Neural progenitor cell (in vitro differentiated cells): ENCODE data around the gene ST6GALNAC2. TPM values are rescaled to one million over a fixed set of nuclear protein-coding genes. Genes with fewer than 3 reads are reported as not detected.
A peak's percentile ranks its signal among the peaks of the same experiment; 100 is the strongest.

ENCODE experiments used
- DNase-seq: peaks from one replicate; pipeline ENCODE4 v3.0.0-alpha.2; 2016; ENCODE audit warnings: low spot score
- H2AFZ ChIP-seq: fragments of 200-600 bp; sonication (generic); replicated peaks from 2 replicates; pipeline ENCODE4 v1.6.1; 2016; ENCODE audit warnings: antibody characterized with exemption
- H3F3A ChIP-seq: fragments of 200-600 bp; sonication (generic); 2 replicates; pipeline ENCODE4 v1.6.1; 2016; ENCODE audit warnings: antibody characterized with exemption, low read depth
- H3K27ac ChIP-seq: fragments of 200-600 bp; sonication (generic); 2 replicates; pipeline ENCODE4 v1.5.1; 2016; ENCODE audit warnings: mild to moderate bottlenecking
- H3K27me3 ChIP-seq: fragments of 200-600 bp; sonication (generic); 2 replicates; pipeline ENCODE4 v1.6.1; 2016; ENCODE audit warnings: mild to moderate bottlenecking, moderate library complexity
- H3K36me3 ChIP-seq: fragments of 200-600 bp; sonication (generic); 2 replicates; pipeline ENCODE4 v1.5.1; 2016
- H3K4me1 ChIP-seq: fragments of 200-600 bp; sonication (generic); 2 replicates; pipeline ENCODE4 v1.6.1; 2016; ENCODE audit warnings: mixed run types
- H3K4me2 ChIP-seq: fragments of 200-600 bp; sonication (generic); 2 replicates; pipeline ENCODE4 v1.6.1; 2016
- H3K4me3 ChIP-seq: fragments of 200-600 bp; sonication (generic); 2 replicates; pipeline ENCODE4 v1.5.1; 2016
- H3K79me2 ChIP-seq: fragments of 200-600 bp; sonication (generic); 2 replicates; pipeline ENCODE4 v1.6.1; 2016; ENCODE audit warnings: low read depth
- H3K9ac ChIP-seq: fragments of 200-600 bp; sonication (generic); 2 replicates; pipeline ENCODE4 v1.6.1; 2016
- H3K9me3 ChIP-seq: fragments of 200-600 bp; sonication (generic); 2 replicates; pipeline ENCODE4 v1.5.1; 2016; ENCODE audit warnings: low read depth
- H4K20me1 ChIP-seq: fragments of 200-600 bp; sonication (generic); 2 replicates; pipeline ENCODE4 v1.6.1; 2016; ENCODE audit warnings: low read depth
- H3K27ac Mint-ChIP-seq: 3 replicates; pipeline ENCODE4 v1.8.0; 2021; ENCODE audit warnings: mixed read lengths
- H3K27me3 Mint-ChIP-seq: 2 replicates; pipeline ENCODE4 v1.8.0; 2022; ENCODE audit warnings: low read depth, mild to moderate bottlenecking, inconsistent platforms, moderate library complexity, mixed read lengths; ENCODE audit not compliant: insufficient read depth
- H3K36me3 Mint-ChIP-seq: 3 replicates; pipeline ENCODE4 v1.8.0; 2021; ENCODE audit warnings: mixed read lengths
- H3K4me1 Mint-ChIP-seq: 3 replicates; pipeline ENCODE4 v1.8.0; 2021; ENCODE audit warnings: mixed read lengths
- H3K4me3 Mint-ChIP-seq: 3 replicates; pipeline ENCODE4 v1.8.0; 2021; ENCODE audit warnings: mild to moderate bottlenecking, moderate library complexity, mixed read lengths
- H3K9me3 Mint-ChIP-seq: 3 replicates; pipeline ENCODE4 v1.8.0; 2020; ENCODE audit warnings: mixed read lengths
- CTCF ChIP-seq: fragments of 200-600 bp; sonication (generic); IDR thresholded peaks from 2 replicates; pipeline ENCODE4 v1.5.1; 2017; ENCODE audit warnings: antibody characterized with exemption, mild to moderate bottlenecking
- EZH2 ChIP-seq: fragments of 200-600 bp; sonication (generic); IDR thresholded peaks from 2 replicates; pipeline ENCODE4 v1.6.1; 2017; ENCODE audit warnings: antibody characterized with exemption, mild to moderate bottlenecking, moderate library complexity
- EZH2phosphoT487 ChIP-seq: fragments of 200-600 bp; sonication (generic); IDR thresholded peaks from 2 replicates; pipeline ENCODE4 v1.6.1; 2017; ENCODE audit warnings: antibody characterized with exemption
- total RNA-seq: library from RNA; depleted of rRNA; stranded (reverse); fragments of >200 nt; gene quantifications from 2 replicates; pipeline ENCODE4 v1.2.3, GENCODE V29; 2015; ENCODE audit warnings: low replicate concordance

Gene ST6GALNAC2
- total RNA-seq, 1 donor from 2014 or later: not detected

- Histone ChIP-seq H3K4me3 (no peak overlapping the region), H3F3A (peaks cover 30% of the 10 kb centered on the region), H3K4me2 (no peak overlapping the region), H3K79me2 (no peaks in the 10 kb centered on the region), H3K27ac (no peak overlapping the region), H3K36me3 (no peaks in the 10 kb centered on the region), H3K27me3 (peaks cover 16% of the 10 kb centered on the region), H2AFZ (no peak overlapping the region), H3K9me3 (no peaks in the 10 kb centered on the region), H3K4me1 (peaks cover 13% of the 10 kb centered on the region), H3K9ac (no peak overlapping the region), H4K20me1 (peaks cover 46% of the 10 kb centered on the region)
- TF ChIP-seq EZH2 (no peak), CTCF (no peak), EZH2phosphoT487 (no peak)
- Mint-ChIP-seq H3K36me3 (peaks cover 3% of the 10 kb centered on the region), H3K9me3 (no peaks in the 10 kb centered on the region), H3K4me3 (no peak overlapping the region), H3K4me1 (peaks cover 20% of the 10 kb centered on the region), H3K27ac (no peak overlapping the region), H3K27me3 (peaks cover 3% of the 10 kb centered on the region)
- no peak for DNase-seq
Observed at GRCh38 chr17:76570877-76571471, 14.7 kb downstream of the ST6GALNAC2 start.

DNA sequence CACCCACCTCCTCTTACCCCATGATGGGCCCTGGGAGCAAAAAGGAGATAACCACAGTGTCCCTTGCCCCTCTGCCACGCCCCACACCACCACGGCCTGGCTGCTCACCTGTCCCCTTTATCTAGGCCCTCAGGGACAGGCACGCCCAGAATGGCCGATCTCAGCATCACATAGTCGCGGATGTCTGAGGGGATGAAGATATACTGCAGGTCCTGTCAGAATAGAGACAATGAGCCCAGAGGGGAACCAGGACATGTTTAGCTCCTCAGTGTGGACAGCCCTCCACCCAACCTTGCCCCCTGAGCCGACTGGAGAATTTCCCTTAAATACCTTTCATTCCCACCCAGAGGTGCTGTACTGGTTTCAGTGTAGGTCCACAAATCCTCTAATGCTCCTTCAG is 15.2 kb downstream of the ST6GALNAC2 start:
- TF ChIP-seq CTCF (no peak), EZH2 (no peak), EZH2phosphoT487 (no peak)
- H3K4me3 ChIP-seq: no peak overlapping the region
- DNase-seq: no peak
- Mint-ChIP-seq H3K27me3 (peaks cover 3% of the 10 kb centered on the region), H3K36me3 (peaks cover 5% of the 10 kb centered on the region), H3K4me3 (no peak overlapping the region), H3K4me1 (peaks cover 22% of the 10 kb centered on the region), H3K27ac (no peak overlapping the region), H3K9me3 (no peaks in the 10 kb centered on the region)
- no peak overlapping the region for H3K9ac ChIP-seq
- no peaks in the 10 kb centered on the region for H3K79me2 ChIP-seq
- no peaks in the 10 kb centered on the region for H3K36me3 ChIP-seq
- H3K27ac ChIP-seq: no peak overlapping the region
- H3K4me2 ChIP-seq: peak overlapping the region; percentile 38
- peaks cover 13% of the 10 kb centered on the region for H3K4me1 ChIP-seq
- no peaks in the 10 kb centered on the region for H3K9me3 ChIP-seq
- H2AFZ ChIP-seq: no peak overlapping the region
- H4K20me1 ChIP-seq: peaks cover 52% of the 10 kb centered on the region
- peaks cover 33% of the 10 kb centered on the region for H3F3A ChIP-seq
- H3K27me3 ChIP-seq: peaks cover 16% of the 10 kb centered on the region

DNA sequence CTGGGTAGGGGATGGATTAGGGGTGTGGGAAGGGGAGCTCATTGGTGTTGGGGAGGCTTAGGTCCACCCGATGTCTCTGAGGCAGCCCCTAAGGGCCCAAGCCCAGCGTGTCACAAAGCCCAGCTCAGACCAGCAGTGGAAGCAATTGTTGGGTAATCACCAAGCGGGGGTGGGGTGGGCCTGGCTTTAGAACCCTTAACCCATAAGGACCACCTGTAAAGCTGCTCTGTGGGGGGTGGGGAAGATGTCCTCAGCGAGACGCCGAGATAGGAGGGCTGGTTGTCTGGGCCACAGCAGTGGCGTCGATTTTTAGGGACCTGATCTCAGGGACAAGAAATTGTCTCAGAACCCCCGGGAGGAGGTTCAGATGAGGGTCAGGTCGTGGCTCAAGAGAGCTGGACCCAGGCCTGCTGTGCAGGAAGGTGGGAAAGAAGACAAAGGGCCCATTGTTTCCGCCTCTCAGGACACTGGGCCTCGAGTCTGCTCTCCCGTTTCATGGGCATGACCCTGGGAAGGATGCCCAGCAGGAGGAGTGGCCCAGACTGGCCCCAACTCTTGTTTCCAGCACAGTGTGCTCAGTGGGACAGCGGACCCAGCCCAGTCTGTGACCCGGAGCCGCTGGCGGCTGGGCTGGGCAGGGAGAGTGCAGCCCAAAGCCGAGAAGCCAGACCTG is 15.9 kb downstream of the ST6GALNAC2 start:
- H3K27me3 Mint-ChIP-seq: no peaks in the 10 kb centered on the region
- Histone ChIP-seq H3K27me3 (peaks cover 16% of the 10 kb centered on the region), H2AFZ (no peak overlapping the region), H3K4me3 (no peak overlapping the region), H3K9ac (no peak overlapping the region), H3K79me2 (no peaks in the 10 kb centered on the region), H3K27ac (no peak overlapping the region), H3K9me3 (no peaks in the 10 kb centered on the region), H3K36me3 (no peaks in the 10 kb centered on the region), H3K4me2 (peak overlapping the region; percentile 38), H3F3A (peaks cover 37% of the 10 kb centered on the region), H3K4me1 (peaks cover 13% of the 10 kb centered on the region), H4K20me1 (peaks cover 58% of the 10 kb centered on the region)
- H3K9me3 Mint-ChIP-seq: no peaks in the 10 kb centered on the region
- peaks cover 8% of the 10 kb centered on the region for H3K36me3 Mint-ChIP-seq
- H3K27ac Mint-ChIP-seq: no peak overlapping the region
- H3K4me1 Mint-ChIP-seq: peaks cover 24% of the 10 kb centered on the region
- DNase-seq: peak; percentile 54
- no peak for TF ChIP-seq EZH2phosphoT487
- no peak for TF ChIP-seq EZH2
- TF ChIP-seq CTCF: no peak
- no peak overlapping the region for H3K4me3 Mint-ChIP-seq
